Stimulated activated naive CD8-positive, alpha-beta T cell treated with anti-CD3 and anti-CD28 coated beads, Interleukin-15, amount 100 ng/mL, for 72 hours (primary cell): Measurements from ENCODE around the gene INKA1.
"Not testable (repeated sequence)": the region's sequence is repeated elsewhere in the genome, so short reads cannot be mapped to it uniquely, and the experiment has no call there.

ENCODE experiments used
- ATAC-seq: fragments of 150-1000 bp; cut with Tn5 transposase; 2 replicates; pipeline ENCODE4 v1.10.0; 2021; ENCODE audit warnings: mild to moderate bottlenecking, moderate library complexity
- DNase-seq, 2 donors: peaks; one replicate each; pipeline ENCODE4 v3.0.0; 2021 to 2022
- H3K27ac Mint-ChIP-seq, 2 donors: one replicate each; pipeline ENCODE4 v1.8.0; 2022; ENCODE audit warnings: mild to moderate bottlenecking in 2 of 2, mixed read lengths in 2 of 2, moderate library complexity in 2 of 2
- H3K27me3 Mint-ChIP-seq: one replicate; pipeline ENCODE4 v1.8.0; 2022; ENCODE audit warnings: mixed read lengths
- H3K4me1 Mint-ChIP-seq: one replicate; pipeline ENCODE4 v1.8.0; 2022; ENCODE audit warnings: mild to moderate bottlenecking, mixed read lengths
- H3K4me3 Mint-ChIP-seq, 2 donors: one replicate each; pipeline ENCODE4 v1.8.0; 2022; ENCODE audit warnings: mild to moderate bottlenecking in 2 of 2, mixed read lengths in 2 of 2, moderate library complexity in 1 of 2
- H3K9me3 Mint-ChIP-seq, 2 donors: one replicate each; pipeline ENCODE4 v1.8.0; 2022; ENCODE audit warnings: mixed read lengths in 2 of 2

Gene INKA1

DNA sequence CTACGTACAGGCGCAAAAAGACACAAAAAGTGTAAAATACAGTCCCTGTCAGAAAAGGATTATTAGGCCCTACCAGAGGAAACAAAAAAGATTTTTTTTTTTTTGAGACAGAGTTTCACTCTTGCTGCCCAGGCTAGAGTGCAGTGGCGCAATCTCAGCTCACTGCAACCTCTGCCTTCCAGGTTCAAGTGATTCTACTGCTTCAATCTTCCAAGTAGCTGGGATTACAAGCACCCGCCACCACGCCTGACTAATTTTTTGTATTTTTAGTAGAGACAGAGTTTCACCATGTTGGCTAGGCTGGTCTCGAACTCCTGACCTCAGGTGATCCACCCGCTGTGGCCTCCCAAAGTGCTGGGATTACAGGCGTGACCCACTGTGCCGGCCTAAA lies 22.1 kb upstream of the INKA1 start:
- H3K9me3 Mint-ChIP-seq, DNase-seq, H3K27me3 Mint-ChIP-seq, H3K4me3 Mint-ChIP-seq, ATAC-seq: not testable (repeated sequence)
- peak overlapping the region; percentile 26 to 27 for H3K27ac Mint-ChIP-seq
- H3K4me1 Mint-ChIP-seq: peaks cover 52% of the 10 kb centered on the region

- H3K27me3 Mint-ChIP-seq: no peaks in the 10 kb centered on the region
- peak overlapping the region in 1 of 2 donors; percentile 26 for H3K27ac Mint-ChIP-seq
- no peaks in the 10 kb centered on the region for H3K9me3 Mint-ChIP-seq
- DNase-seq: no peak
- ATAC-seq: no peak
- H3K4me1 Mint-ChIP-seq: peaks cover 54% of the 10 kb centered on the region
- no peak overlapping the region for H3K4me3 Mint-ChIP-seq
Measured at GRCh38 chr3:49781415-49782199, 21.5 kb upstream of the INKA1 start.

DNA sequence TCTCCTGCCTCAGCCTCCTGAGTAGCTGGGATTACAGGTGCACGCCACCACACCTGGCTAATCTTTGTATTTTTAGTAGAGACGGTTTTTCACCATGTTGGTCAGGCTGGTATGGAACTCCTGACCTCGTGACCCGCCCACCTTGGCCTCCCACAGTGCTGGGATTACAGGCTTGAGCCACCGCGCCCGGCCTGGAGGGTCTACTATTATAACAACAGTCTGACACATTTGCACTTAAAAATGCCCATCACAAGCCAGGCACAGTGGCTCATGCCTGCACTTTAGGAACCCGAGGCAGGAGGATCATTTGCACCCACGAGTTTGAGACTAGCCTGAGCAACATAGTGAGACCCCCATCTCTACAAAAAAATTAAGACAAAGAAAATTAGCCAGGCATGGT lies 20.8 kb upstream of the INKA1 start:
- H3K27ac Mint-ChIP-seq, DNase-seq, H3K4me3 Mint-ChIP-seq, H3K27me3 Mint-ChIP-seq, ATAC-seq, H3K9me3 Mint-ChIP-seq: not testable (repeated sequence)
- peaks cover 55% of the 10 kb centered on the region for H3K4me1 Mint-ChIP-seq

GRCh38 chr3:49785565-49786356 lies 17.3 kb upstream of the INKA1 start:
- Mint-ChIP-seq H3K9me3 (no peaks in the 10 kb centered on the region), H3K4me1 (peaks cover 45% of the 10 kb centered on the region), H3K4me3 (peak overlapping the region; percentile 91 to 96), H3K27ac (peak overlapping the region; percentile 90 to 98), H3K27me3 (no peaks in the 10 kb centered on the region)
- ATAC-seq (peak; percentile 60), DNase-seq (no peak)

GRCh38 chr3:49786357-49787181 lies 16.5 kb upstream of the INKA1 start, which contains the start of gene IP6K1:
TSS of gene IP6K1 (minus strand) at chr3:49786542. CDS start at chr3:49748040, 38,502 bp downstream.
- Mint-ChIP-seq H3K27me3 (no peaks in the 10 kb centered on the region), H3K9me3 (no peaks in the 10 kb centered on the region), H3K4me3 (peak within 1 kb of the TSS; percentile 91 to 96), H3K27ac (peak within 1 kb of the TSS; percentile 96 to 98), H3K4me1 (peaks cover 37% of the 10 kb centered on the region)
- DNase-seq: peak; percentile 99 to 100
- peak; percentile 100 for ATAC-seq

DNA sequence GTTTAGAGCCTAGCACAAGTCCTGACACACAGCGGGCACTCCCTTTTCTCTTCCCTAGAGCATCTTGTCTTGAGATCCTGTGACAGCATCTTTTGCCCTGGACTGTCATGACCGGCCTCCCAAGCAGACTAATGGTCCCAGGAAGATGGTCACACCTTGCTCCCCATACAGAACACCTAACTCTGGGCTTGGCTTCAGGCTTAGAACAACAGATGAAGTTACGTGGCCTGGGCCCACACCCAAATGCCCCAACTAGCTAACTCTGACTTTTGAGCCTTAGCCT lies 15.9 kb upstream of the INKA1 start:
- no peaks in the 10 kb centered on the region for H3K27me3 Mint-ChIP-seq
- peaks cover 36% of the 10 kb centered on the region for H3K4me1 Mint-ChIP-seq
- no peaks in the 10 kb centered on the region for H3K9me3 Mint-ChIP-seq
- peak overlapping the region; percentile 96 to 98 for H3K27ac Mint-ChIP-seq
- peak overlapping the region; percentile 91 to 96 for H3K4me3 Mint-ChIP-seq
- DNase-seq: peak in 1 of 2 donors; percentile 23
- no peak for ATAC-seq

DNA sequence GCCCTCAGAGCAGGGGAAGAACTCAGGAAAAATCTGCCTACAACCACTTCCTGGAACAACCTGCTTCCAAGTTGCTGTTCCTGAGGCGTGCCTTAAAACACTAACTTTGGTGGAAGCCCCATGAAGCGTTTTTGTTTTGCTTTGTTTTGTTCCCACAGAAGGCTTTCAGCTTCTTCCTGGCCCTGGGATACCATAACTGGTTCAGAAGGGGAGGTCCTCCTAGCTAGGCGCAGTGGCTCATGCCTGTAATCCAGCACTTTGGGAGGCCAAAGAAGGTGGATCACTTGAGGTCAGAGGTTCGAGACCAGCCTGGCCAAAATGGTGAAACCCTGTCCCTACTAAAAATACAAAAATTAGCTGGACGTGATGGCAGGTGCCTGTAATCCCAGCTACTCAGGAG lies 15.5 kb upstream of the INKA1 start:
- ATAC-seq (no peak), DNase-seq (no peak)
- Mint-ChIP-seq H3K9me3 (no peaks in the 10 kb centered on the region), H3K27ac (no peak overlapping the region), H3K4me3 (peak overlapping the region; percentile 91 to 96), H3K27me3 (no peaks in the 10 kb centered on the region), H3K4me1 (peaks cover 36% of the 10 kb centered on the region)

DNA sequence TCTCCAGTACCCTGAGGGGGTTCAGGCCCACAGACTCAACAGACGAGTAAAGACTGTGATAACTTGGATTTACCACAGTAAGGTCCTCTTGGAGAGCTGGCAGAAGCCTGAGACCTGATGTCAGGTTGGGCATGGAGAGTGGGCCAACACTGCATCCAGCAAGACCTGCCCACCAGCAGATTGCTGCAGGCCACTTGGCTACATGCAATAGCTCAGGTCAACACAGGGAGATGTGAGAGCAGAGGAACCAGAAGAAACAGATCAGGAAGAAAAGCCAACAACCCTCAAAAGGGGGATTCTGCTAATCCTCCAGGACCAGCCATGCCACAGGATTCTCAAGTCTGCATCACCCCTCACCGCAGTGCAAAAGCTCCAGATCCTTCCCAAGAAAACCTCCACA lies 15.0 kb upstream of the INKA1 start:
- Mint-ChIP-seq H3K27me3 (no peaks in the 10 kb centered on the region), H3K27ac (no peak overlapping the region), H3K9me3 (no peaks in the 10 kb centered on the region), H3K4me3 (no peak overlapping the region), H3K4me1 (peaks cover 36% of the 10 kb centered on the region)
- DNase-seq: no peak
- ATAC-seq: no peak

DNA sequence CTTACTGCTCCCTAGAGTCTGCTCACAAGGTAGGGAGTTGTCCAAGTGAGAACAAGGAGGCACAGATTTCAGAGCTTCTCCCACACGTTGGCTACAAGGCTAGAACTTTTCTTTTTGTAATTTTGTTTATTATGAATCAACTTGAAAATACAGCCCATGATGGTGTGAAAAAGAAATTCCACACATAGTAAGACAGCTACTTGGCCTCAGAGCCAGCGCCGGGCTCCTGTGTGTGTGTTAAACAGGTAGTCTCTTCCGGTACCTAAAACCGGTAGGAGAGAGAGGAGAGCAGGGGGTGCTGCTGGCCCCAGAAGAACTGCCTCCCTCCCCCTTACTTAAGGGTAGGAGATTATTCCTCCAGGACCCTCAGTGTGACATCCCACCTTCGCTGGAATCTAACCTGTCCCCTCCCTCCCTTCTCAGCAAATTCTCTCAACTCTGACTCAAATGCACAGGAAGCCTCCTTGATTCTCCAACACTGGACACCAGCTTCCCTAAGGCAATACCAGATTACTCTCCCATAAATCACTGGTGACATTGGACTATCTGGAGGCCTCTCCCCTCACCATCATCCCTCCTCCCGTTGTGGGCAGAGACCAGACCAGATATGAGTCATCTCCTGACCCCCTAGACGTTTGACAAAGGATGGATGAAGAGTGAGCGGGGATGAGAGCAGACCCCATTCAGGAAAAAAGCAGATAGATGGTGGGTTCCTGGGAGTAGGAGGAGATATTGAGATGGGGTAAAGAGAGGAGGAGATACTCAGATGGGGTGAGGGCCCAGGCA lies 12.2 kb upstream of the INKA1 start:
- no peaks in the 10 kb centered on the region for H3K27me3 Mint-ChIP-seq
- no peak overlapping the region for H3K27ac Mint-ChIP-seq

GRCh38 chr3:49791571-49791970 lies 11.5 kb upstream of the INKA1 start:
- no peak overlapping the region for H3K4me3 Mint-ChIP-seq

More for the DNA sequence above, 12.2 kb upstream of the INKA1 start:
- Mint-ChIP-seq H3K9me3 (no peaks in the 10 kb centered on the region), H3K4me1 (peaks cover 19% of the 10 kb centered on the region), H3K4me3 (no peak overlapping the region)
- DNase-seq: no peak
- no peak for ATAC-seq

DNA sequence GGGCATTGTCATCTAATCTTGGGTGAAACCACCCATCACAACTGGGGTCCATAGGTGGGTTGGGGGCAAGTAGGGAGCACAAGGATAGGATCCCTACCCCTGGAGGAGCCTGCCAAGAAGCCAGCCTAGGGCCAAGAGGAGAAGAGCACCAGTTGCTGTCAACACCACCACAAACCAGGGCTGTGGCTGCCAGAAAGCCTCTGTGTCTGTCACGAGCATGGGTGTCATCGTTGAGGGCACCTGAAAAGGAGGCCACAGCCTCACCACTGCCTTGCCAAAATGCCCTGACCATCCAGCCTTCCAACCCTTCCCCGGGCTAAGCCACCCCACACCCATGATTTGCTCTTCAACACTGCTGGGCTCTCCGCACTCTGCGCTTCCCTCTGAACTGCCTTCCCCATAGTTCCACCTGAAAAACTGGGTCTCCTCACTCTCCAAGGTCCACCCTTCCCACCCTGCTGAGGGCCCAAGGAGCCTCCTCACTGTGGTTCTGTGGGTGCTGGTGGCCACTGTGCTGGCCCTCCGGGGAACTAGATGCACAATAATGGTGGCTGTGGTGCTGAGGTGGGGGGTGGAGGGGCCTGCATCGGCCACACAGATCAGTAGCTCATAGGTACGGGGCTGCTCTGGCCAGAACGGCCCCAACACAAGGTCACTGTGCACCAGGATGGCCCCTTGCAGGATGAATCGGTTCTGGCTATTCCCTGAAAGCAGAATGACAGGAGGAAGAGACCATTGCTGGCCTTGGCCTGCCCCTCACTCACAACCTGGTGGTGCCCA lies 10.5 kb upstream of the INKA1 start:
- ATAC-seq (no peak), DNase-seq (no peak)
- Mint-ChIP-seq H3K27me3 (no peaks in the 10 kb centered on the region), H3K27ac (peak overlapping the region in 1 of 2 donors; percentile 42), H3K4me1 (peaks cover 8% of the 10 kb centered on the region), H3K9me3 (no peaks in the 10 kb centered on the region), H3K4me3 (no peak overlapping the region)

More at GRCh38 chr3:49791571-49791970, 11.5 kb upstream of the INKA1 start:
- Mint-ChIP-seq H3K4me1 (peaks cover 17% of the 10 kb centered on the region), H3K27me3 (no peaks in the 10 kb centered on the region), H3K27ac (no peak overlapping the region), H3K9me3 (no peaks in the 10 kb centered on the region)
- ATAC-seq (no peak), DNase-seq (no peak)

DNA sequence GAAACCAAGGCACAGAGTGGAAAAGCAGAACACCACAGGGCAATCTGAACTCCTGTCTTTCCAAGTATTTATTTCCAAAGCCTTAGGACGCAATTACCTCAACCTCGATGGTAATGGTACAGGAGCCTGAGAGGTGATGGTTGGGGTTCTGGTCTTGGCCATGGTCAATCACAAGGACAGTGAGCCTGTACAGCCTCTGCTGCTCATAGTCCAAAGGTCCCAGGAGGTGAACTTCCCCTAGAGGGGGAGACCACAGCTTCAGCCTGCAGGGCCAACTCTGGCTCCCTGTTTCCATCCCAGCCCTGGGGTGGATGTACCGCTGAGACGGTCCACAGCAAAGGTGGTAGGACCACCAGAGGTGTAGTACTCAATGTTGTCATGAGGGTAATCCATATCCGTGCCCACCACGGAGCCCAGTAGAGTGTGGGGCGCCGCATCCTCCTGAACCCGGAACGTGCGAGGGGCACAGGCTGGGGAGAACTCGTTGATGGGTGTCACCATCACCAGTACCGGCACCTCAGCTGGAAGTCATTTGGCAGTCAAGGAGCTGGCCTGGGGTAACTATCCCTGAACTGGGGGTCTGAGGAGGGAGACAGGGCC lies 9.5 kb upstream of the INKA1 start:
- Mint-ChIP-seq H3K27me3 (no peaks in the 10 kb centered on the region), H3K9me3 (no peaks in the 10 kb centered on the region), H3K27ac (no peak overlapping the region), H3K4me3 (no peak overlapping the region), H3K4me1 (peaks cover 8% of the 10 kb centered on the region)
- no peak for DNase-seq
- no peak for ATAC-seq

DNA sequence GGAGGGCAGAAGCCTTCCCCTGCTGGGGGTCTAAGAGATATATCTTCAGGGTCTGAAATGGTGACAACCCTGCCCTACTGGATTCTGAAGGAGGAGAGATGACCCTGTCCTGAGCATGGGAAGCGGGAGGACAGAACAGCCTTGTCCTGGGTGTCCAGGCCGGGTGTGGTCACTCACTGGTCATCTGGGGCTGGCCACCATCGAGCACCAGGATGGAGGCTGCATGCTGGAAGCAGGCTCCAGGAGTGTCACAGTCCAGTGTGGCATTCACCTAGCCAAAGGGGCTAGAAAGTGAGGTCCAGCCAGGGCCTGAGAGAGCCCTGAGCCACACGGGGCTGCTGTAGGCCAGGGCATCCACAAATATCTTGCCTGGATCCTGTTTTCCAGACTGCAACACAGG lies 8.6 kb upstream of the INKA1 start:
- H3K4me3 Mint-ChIP-seq: no peak overlapping the region
- no peaks in the 10 kb centered on the region for H3K9me3 Mint-ChIP-seq
- no peaks in the 10 kb centered on the region for H3K27me3 Mint-ChIP-seq
- no peak overlapping the region for H3K27ac Mint-ChIP-seq
- ATAC-seq (no peak), DNase-seq (no peak)
- peaks cover 8% of the 10 kb centered on the region for H3K4me1 Mint-ChIP-seq
